Stimulated activated CD8-positive, alpha-beta memory T cell treated with anti-CD3 and anti-CD28 coated beads, Interleukin-7, amount 100 ng/mL, for 4 hours (primary cell): Measurements from ENCODE around the gene NOL9.
"Not testable (repeated sequence)": the region's sequence is repeated elsewhere in the genome, so short reads cannot be mapped to it uniquely, and the experiment has no call there.

Source experiments
- DNase-seq, 2 donors: peaks; one replicate each; pipeline ENCODE4 v3.0.0-alpha.2; 2020; ENCODE audit warnings: low read depth in 2 of 2

NOL9 gene

GRCh38 chr1:6554031-6554906 lies at the start of gene NOL9:
Gene NOL9, minus strand, starts transcription at chr1:6554513. Its CDS starts 11 bp downstream, at chr1:6554502.
- DNase-seq = peak; percentile 86 to 93

GRCh38 chr1:6603238-6603914 lies 49.1 kb upstream of the NOL9 start:
- DNase-seq = peak; percentile 27 to 42

GRCh38 chr1:6602669-6603237 lies 48.4 kb upstream of the NOL9 start, which contains the start of gene KLHL21:
Gene KLHL21, minus strand, starts transcription at chr1:6602869. Its CDS starts 52 bp downstream, at chr1:6602817.
- DNase-seq = peak; percentile 77 to 90

GRCh38 chr1:6601923-6602668 lies 47.8 kb upstream of the NOL9 start:
- DNase-seq = peak in 1 of 2 donors; percentile 21

GRCh38 chr1:6601049-6601922 lies 47.0 kb upstream of the NOL9 start:
- DNase-seq = peak; percentile 76 to 77

GRCh38 chr1:6600410-6601048 lies 46.2 kb upstream of the NOL9 start:
- no peak for DNase-seq

GRCh38 chr1:6599991-6600390 lies 45.7 kb upstream of the NOL9 start:
- DNase-seq = not testable (repeated sequence)

- peak; percentile 61 to 70 for DNase-seq
Observed at GRCh38 chr1:6599141-6599975, 45.0 kb upstream of the NOL9 start.

- no peak for DNase-seq
Observed at GRCh38 chr1:6597777-6598131, 43.4 kb upstream of the NOL9 start.

- DNase-seq = no peak
Observed at GRCh38 chr1:6596886-6597776, 42.8 kb upstream of the NOL9 start.

GRCh38 chr1:6596351-6596750 lies 42.0 kb upstream of the NOL9 start:
- no peak for DNase-seq

- no peak for DNase-seq
Observed at GRCh38 chr1:6594977-6595740, 40.8 kb upstream of the NOL9 start.

- no peak for DNase-seq
Observed at GRCh38 chr1:6593810-6594209, 39.5 kb upstream of the NOL9 start.

- no peak for DNase-seq
Observed at GRCh38 chr1:6592865-6593593, 38.7 kb upstream of the NOL9 start.

- no peak for DNase-seq
Observed at GRCh38 chr1:6592441-6592840, 38.1 kb upstream of the NOL9 start.

GRCh38 chr1:6591644-6592043 lies 37.3 kb upstream of the NOL9 start:
- DNase-seq = no peak

GRCh38 chr1:6591222-6591621 lies 36.9 kb upstream of the NOL9 start:
- no peak for DNase-seq
